Stimulated activated CD4-positive, alpha-beta T cell treated with anti-CD3 and anti-CD28 coated beads, TNF-alpha, amount 100 ng/mL, for 24 hours (primary cell): ENCODE results near the gene GFY.
"Not testable (repeated sequence)": the region's sequence is repeated elsewhere in the genome, so short reads cannot be mapped to it uniquely, and the experiment has no call there.

Experiments used
- DNase-seq, 3 experiments: peaks; one replicate each; pipeline ENCODE4 v3.0.0-alpha.2; 2020; ENCODE audit warnings: low read depth in 3 of 3

The GFY gene

DNA sequence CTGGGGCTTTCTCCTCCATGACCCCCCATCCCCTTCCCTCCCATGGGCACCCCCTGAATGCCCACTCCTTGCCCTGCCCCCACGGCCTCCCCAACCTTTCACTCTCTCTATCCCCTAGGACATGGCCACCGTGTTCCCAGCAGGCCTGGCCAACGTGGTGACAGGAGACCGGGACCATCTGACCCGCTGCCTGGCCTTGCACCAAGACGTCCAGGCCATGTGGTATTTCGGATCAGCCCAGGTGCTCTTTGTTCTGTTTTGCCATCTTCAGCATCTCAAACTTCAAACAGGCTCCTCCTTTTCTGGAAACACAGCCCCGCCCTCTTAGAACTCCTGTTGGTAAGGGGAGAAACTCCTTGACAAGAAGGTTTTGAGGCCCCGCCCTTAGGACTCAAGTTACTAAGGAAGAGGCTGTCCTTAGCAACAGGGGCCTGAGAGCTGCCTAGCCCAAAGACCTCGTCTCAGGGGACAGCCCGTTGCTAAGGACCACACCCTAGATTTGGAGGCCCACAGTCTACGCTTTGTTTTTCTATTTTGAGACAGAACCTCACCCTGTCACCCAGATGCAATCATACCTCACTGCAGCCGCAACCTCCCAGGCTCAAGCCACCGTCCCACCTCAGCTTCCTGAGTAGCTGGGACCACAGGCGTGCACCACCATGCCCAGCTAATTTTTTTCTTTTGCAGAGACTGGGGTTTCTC is 43.7 kb downstream of the GFY start:
- peak in 1 of 3 experiments; percentile 67 for DNase-seq

DNA sequence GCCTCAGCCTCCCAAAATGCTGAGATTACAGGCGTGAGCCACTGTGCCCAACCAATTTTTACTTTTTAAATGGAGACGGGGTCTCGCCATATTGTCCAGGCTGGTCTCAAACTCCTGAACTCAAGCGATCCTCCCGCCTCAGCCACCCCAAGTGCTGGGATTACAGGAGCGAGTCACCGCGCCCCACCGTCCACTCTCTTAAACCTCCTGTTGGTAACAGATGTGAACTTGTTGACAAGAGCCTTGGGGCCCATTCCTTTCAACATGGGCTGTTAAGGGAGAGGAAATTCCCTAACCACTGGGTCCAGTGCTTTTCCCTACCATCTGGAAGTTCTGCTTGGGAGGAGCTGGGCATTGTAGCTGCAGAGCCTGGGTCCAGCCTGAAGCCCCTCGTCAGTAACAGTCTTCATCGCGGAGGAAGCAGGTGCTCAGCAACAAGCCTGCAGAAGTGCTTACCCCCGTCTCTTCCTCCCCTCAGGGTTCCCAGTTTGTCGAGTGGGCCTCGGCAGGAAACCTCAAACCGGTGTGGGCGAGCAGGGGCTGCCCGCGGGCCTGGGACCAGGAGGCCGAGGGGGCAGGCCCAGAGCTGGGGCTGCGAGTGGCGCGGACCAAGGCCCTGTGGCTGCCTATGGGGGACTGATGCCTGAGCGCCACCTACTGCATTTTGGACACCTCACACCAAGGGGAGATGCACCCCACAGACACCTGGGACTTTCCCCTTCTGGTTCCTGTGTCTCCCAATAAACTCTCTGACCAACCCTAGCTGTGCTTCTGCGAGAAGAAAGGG is 44.8 kb downstream of the GFY start:
- peak in 1 of 3 experiments; percentile 80 for DNase-seq

DNA sequence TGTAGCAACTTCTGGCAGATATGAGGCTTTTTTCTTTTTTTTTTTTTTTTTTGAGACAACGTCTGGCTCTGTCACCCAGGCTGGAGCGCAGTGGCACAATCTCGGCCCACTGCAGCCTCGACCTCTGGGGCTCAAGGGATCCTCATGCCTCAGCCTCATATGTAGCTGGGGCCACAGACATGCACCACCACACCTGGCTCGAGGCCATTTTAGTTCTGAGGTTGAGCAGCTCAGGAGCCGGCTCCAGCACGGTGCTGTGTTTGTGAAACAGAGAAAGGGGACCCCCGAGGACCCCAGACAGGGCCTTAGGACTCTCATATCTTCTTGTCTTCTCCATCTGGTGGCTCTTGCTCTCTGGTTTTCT is 45.4 kb downstream of the GFY start:
- DNase-seq = no peak

DNA sequence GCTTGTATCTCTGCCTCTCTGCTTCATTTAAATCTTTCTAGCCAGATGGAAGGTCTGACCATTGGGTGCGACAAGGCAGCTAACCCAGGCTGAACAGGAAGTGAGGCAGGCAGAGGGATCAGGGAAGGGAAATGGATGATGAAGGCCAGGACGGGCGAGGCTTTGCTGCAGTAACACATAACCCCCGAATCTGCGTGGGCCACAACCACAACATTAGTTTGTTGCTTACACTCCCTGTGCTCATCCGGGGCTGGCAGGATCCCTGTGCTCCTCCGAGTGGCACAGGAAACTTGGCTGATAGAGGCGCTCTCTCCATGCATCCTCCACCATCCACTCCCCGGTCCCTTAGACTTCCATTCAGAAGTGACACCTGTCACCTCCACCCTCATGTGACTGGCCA is 47.7 kb downstream of the GFY start:
- DNase-seq = no peak

DNA sequence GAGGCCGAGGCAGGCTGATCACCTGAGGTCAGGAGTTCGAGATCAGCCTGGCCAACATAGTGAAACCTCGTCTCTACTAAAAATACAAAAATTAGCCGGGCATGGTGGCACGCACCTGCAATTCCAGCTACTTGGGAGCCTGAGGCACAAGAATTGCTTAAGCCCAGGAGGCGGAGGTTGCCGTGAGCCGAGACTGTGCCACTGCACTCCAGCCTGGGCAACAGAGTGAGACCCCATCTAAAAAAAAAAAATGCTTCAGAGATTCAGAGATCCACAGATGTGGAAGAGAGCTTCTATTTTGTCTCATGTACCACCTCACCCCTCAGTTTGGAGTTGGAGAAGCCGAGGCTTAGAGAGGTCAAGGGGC is 48.3 kb downstream of the GFY start:
- not testable (repeated sequence) for DNase-seq

DNA sequence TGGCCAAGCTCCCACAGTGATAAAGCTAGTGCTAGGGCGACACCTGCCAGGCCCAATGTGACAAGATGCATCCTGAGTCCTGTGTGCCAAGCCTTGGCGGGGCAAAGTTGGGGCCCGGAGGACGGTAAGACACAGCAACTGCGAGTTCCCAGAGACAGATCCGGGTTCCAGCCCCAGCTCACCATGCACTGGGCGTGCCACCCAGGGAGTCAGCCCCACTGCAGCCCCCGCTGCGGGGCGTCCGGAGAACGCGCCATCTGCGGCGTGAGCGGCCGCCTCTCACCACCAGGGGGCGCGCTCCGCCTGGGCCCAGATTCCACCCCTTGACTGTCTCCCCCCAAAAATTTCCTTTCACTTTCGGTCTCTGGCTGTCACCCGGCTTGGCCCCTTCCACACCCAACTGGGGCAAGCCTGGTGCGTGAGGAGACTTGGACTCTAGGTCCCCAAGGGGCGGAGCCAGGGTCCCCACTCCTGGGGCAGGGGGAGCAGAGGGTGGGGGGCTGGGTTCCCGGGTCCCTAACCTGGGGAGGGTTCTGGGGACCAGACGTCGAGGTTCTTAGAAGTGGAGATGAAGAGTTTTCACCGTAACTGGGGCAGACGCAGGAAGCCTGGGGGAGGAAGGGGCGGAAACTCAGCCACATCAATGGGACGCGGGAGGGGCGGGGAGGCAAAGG is 48.8 kb downstream of the GFY start, which contains the start of gene FLT3LG:
Gene FLT3LG (plus strand): TSS at position 348 of the 674 bp plus-strand sequence. CDS start 425 bp downstream, outside the sequence.
- peak; percentile 79 to 86 (median 82) for DNase-seq

DNA sequence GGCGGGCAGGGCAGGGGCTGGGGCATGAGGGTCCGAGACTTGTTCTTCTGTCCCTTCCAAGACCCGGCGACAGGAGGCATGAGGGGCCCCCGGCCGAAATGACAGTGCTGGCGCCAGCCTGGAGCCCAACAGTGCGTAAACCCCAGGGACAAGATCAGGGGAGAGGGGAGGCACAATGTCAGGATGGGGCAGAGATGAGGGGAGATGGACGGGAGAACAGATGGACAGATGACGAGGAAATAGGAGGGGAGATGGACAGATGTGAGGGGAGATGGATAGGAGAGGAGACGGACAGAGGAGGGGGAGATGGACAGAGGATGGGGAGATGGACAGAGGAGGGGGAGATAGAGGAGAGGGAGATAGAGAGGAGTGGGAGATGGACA is 49.3 kb downstream of the GFY start:
- DNase-seq = no peak

DNA sequence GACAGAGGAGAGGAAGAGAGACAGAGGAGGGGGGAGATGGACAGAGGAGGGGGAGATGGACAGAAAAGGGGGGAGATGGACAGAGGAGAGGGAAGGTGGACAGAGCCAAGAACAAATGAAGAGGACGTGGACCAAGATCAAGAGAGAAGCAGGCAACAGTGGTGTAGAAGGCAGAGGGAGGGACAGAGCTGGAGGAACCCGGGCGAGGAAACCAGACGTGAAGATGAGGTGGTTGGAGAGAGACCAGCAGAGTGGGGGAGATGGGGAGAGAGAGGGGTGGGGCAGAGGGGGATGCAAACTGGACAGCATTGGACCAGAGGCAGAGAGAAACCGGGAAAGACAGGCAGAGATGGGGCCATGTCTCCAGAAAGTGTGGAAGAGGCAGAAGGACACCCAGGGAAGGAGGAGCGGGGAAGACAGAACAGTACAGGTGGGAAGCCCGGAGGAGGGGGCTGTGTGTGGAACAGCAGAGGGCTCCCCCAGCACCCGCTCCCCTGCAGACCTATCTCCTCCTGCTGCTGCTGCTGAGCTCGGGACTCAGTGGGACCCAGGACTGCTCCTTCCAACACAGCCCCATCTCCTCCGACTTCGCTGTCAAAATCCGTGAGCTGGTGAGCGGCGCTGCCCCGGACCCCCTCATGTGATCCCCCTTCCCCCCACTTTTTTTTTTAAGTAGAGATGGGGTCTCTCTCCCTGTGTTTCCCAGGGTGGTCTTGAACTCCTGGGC is 50.2 kb downstream of the GFY start:
- peak in 1 of 3 experiments; percentile 12 for DNase-seq

DNA sequence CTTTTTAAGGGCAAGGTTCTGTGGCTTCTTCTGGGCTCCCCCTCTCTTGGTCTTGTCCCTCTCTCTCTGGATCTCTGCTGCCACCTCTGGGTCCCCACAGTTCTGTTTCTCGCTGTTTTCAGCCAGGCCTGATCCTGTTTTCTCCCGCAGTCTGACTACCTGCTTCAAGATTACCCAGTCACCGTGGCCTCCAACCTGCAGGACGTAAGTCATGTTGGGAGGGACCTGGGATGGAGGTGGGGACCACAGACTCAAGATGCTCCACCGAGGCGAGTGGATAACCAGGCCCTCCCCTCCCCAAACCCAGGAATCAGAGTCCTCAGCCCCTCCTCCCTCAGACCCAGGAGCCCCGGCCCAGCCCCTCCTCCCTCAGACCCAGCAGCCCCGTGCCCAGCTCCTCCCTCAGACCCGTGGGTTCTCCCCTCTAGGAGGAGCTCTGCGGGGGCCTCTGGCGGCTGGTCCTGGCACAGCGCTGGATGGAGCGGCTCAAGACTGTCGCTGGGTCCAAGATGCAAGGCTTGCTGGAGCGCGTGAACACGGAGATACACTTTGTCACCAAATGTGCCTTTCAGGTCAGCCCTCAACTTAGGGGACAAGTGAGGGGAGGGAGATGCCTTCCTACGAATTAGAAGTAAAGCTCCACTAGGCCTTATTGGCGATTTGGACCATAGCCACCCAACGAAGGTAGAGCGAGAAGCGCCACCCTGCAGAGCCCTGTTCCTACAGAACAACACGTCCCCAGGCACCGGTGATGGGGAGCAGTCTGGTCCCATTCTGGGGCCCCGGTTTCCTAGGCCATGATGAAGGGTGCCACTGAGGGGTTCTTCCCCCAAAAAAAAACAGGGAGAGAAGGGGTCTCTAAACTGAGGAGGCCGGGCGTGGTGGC is 51.0 kb downstream of the GFY start:
- peak in 1 of 3 experiments; percentile 83 for DNase-seq
